Activated CD4-positive, alpha-beta T cell treated with anti-CD3 and anti-CD28 coated beads, Interleukin-2, Interleukin-4, amounts not matched to agents 100 ng/mL and 50 ng/mL, durations not matched to agents 16 hours and 8 hours (primary cell): ENCODE results near the gene TYRO3.
"Not testable (repeated sequence)": the region's sequence is repeated elsewhere in the genome, so short reads cannot be mapped to it uniquely, and the experiment has no call there.

Experiments used
- DNase-seq: peaks from one replicate; pipeline ENCODE4 v3.0.0-alpha.2; 2020; ENCODE audit warnings: low spot score

TYRO3 gene

DNA sequence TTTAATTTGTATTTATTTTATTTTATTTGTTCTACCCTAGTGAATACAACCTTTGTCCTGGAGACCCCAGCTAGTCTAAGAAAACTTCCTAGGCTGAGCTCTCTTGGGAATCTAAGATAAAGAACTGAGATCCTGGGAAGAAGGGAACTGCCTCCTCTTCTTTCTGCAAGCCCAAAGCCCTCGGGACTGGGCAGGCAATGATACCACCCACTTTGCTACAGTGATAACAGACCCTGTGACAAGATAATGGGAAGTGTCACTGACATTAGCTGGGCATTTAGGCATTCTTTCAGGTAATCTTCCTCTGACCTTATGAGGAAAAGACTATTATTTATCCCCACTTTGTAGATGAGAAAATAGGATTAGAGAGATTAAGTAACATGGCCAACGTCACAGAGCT lies 15.1 kb downstream of the TYRO3 start:
- DNase-seq, result no peak

DNA sequence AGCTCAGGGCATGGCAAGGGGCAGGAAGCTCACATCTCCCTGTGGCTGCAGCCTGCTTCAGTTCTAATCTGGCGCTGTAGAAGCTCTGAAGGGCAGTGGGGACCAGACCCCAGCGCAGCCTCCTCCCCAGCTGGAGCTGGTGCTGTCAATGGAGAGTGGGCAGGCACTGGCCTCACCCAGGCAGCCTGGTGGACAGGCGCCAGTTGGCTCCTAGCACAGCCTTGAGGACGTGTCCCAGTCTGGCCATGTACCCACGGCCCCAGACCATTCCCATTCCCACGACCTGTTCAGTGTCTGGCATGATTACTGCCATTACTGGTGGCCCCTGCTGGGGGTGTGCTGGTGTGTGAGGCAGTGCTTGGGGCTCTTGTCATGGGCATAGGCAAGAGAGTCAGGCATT lies 16.3 kb downstream of the TYRO3 start:
- DNase-seq, result no peak

DNA sequence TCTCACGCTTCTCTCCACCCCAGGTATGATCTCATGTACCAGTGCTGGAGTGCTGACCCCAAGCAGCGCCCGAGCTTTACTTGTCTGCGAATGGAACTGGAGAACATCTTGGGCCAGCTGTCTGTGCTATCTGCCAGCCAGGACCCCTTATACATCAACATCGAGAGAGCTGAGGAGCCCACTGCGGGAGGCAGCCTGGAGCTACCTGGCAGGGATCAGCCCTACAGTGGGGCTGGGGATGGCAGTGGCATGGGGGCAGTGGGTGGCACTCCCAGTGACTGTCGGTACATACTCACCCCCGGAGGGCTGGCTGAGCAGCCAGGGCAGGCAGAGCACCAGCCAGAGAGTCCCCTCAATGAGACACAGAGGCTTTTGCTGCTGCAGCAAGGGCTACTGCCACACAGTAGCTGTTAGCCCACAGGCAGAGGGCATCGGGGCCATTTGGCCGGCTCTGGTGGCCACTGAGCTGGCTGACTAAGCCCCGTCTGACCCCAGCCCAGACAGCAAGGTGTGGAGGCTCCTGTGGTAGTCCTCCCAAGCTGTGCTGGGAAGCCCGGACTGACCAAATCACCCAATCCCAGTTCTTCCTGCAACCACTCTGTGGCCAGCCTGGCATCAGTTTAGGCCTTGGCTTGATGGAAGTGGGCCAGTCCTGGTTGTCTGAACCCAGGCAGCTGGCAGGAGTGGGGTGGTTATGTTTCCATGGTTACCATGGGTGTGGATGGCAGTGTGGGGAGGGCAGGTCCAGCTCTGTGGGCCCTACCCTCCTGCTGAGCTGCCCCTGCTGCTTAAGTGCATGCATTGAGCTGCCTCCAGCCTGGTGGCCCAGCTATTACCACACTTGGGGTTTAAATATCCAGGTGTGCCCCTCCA lies 19.1 kb downstream of the TYRO3 start:
- no peak for DNase-seq

DNA sequence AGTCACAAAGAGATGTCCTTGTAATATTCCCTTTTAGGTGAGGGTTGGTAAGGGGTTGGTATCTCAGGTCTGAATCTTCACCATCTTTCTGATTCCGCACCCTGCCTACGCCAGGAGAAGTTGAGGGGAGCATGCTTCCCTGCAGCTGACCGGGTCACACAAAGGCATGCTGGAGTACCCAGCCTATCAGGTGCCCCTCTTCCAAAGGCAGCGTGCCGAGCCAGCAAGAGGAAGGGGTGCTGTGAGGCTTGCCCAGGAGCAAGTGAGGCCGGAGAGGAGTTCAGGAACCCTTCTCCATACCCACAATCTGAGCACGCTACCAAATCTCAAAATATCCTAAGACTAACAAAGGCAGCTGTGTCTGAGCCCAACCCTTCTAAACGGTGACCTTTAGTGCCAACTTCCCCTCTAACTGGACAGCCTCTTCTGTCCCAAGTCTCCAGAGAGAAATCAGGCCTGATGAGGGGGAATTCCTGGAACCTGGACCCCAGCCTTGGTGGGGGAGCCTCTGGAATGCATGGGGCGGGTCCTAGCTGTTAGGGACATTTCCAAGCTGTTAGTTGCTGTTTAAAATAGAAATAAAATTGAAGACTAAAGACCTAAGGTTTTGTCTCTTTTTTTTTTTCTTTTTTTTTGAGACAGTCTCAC lies 19.8 kb downstream of the TYRO3 start:
- DNase-seq, result no peak

DNA sequence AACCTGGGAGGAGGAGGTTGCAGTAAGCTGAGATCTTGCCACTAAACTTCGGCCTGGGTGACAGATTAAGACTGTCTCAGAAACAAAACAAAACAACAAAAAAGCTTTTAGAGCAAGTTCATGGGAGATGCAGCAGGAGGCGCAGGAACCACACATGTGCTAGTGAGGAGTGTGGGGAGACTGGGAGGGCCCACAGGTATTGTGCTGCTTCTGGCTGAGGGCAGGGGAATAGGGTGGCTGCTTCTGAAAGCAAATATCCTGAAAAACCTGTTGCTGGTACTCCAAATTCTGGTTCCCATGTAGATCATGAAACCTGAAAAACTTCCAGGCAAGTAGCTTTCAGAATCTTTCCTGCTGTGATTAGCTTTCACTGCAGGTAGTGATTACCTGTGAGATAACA lies 22.1 kb downstream of the TYRO3 start:
- DNase-seq, result no peak

DNA sequence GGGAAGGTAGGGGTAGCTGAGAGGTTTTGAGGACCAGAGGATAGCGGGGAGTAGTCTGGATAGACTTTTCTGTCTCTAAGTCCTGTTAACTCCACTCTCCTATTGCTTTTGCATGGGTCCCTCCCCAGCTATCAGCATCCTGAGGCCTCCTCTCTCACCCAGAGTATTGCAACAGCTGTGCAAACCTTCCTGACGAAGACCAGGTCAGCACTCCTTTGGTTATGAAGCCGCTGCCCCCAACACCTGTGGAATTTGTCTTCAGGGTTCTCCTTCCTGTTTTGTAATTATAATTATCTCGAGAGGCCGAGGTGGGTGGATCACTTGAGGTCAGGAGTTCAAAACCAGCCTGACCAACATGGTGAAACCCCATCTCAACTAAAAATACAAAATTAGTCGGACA lies 24.8 kb downstream of the TYRO3 start:
- no peak for DNase-seq

DNA sequence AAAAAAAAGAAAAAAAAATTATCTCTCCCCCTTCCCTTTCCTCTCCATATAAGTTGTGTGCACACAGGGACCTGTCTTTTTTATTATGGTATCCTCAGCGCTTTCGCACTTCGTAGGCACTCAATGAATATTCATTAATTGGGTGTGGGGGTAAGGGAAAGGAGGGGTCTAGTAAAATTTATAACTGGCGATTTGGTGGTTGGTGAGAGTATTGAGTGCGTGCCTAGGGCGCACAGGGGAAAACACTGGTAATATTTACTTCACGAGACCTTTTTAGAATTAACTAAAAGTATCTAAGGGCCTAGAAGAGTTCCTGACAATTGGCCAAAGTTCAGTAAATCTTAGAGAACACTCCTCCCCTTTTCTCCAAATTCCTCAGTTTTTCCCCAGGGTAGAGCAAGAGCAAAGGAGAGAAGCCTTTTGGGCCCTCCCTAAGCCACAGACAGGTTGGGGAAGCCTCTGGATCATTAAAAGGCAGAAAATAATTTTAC lies 25.7 kb downstream of the TYRO3 start:
- DNase-seq, result no peak

DNA sequence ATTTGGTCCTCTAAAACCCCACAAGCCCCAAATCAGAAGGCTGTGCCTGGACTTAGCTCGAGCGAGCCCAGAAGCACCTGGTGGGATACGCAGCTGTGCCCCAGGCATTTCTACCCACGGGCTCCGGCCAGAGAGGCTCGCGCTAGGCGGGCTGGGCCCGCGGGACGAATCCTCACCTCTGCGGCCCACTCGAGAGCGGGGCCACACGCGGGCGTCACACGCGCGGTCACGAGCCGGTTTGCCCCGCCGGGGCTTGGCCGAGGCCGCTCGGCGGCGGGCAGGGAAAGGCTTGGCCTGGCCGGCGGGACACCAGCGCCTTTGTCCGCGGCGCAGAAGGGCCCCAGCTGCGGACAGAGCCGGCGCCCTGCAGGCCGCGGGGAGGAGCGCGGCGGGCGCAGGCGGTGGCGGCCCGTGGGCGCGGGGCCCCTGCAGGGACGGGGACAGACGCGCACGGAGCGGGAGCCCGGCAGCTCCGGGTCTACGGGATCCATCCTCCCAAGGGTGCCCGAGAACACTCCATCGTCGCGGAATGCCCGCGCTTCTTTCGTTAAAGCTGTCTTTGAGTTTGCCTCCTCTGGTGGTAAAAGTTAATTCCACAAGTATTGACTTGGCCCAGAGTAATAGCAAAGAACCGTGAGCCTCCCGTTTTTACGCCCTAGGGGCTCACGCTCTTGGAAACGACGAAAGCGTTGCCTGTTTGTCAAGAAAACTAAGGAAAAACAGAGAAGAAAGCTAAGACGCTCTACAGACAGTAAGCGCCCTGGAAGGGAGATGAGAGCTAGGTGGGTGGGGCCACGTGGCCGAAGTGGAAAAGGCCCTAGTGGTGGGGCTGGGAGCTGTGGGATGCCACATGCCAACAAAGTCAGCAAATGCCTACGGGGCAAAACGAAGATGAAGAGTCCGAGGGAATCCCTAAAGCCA lies 26.4 kb downstream of the TYRO3 start:
- peak; percentile 24 for DNase-seq

DNA sequence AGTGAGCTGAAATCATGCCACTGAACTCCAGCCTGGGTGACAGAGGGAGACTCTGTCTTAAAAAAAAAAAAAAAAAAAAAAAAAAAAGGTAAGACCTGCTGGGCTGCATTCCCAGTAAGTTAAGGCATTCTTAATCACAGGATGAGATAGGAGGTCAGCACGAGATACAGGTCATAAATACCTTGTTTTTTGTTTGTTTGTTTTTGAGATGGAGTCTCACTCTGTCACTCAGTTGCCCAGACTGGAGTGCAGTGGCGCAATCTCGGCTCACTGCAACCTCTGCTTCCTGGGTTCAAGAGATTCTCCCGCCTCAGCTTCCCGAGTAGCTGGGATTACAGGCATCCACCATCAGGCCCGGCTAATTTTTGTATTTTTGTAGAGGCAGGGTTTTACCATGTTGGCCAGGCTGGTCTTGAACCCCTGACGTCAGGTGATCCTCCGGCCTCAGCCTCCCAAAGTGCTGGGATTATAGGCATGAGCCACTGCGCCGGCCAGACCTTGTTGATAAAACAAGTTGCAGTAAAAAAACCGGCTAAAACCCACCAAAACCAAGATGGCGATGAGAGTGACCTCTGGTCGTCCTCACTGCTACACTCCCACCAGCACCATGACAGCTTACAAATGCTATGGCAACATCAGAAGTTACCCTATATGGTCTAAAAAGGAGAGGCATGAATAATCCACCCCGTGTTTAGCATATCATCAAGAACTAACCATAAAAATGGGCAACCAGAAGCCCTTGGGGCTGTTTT lies 27.7 kb downstream of the TYRO3 start:
- DNase-seq, result not testable (repeated sequence)

DNA sequence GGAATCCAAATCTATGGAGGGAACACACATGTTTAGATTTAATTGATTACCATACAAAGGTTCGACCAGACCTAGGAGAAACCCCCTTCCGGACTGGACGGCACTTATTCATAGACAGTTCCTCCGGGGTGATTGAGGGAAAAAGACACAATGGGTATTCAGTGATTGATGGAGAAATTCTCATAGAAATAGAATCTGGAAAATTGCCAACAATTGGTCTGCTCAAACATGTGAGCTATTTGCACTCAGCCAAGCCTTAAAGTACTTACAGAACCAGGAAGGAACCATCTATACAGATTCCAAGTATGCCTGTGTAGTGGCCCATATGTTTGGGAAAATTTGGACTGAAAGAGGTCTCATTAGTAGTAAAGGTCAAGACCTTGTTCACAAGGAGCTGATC lies 30.0 kb downstream of the TYRO3 start:
- DNase-seq, result not testable (repeated sequence)

DNA sequence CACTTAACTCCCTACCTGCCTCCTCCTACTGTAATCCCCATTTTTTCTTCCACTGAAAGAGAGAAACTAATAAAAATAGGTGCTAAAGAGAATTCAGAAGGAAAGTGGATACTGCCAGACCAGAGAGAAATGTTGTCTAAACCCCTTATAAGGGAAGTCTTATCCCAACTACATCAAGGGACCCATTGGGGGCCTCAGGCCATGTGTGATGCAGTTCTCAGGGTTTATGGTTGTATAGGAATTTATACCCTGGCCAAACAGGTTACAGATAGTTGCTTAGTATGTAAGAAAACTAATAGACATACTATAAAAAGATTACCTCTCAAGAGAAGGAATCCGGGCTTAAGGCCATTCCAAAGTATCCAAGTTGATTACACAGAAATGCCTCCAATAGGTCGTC lies 30.6 kb downstream of the TYRO3 start:
- DNase-seq, result not testable (repeated sequence)

DNA sequence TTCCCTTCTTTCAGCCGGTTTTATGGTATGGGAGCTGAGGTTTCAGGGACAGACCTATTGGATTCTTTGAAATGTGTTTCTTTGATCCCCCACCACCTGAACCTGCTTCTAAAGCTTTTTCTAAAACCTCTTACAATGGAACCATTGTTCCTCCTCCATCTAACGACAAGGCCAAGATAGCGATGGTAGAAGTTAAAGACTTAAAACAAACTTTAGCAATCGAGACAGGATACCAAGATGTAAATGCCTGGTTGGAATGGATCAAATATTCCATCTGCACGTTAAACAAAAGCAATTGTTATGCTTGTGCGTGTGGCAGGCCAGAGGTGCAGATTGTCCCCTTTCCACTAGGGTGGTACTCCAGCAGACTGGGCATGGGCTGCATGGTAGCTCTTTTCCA lies 32.2 kb downstream of the TYRO3 start:
- not testable (repeated sequence) for DNase-seq

DNA sequence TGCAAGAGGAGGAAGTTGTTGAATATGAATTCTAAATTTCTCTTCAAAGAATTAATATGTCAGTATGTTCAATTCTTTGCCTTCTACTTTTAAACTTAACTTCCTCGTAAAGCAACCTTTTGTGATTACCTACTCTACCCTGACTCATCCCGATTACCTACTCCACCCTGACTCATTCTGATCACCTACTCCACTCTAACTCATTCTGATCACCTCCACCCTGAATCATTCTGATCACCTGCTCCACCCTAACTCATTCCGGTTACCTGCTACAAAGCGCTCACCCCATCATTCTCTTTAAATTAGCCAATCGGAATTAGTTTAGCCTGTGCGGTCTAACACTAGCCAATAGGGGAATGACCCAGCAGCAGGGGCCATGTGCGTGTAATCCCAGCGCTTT lies 33.7 kb downstream of the TYRO3 start:
- not testable (repeated sequence) for DNase-seq

DNA sequence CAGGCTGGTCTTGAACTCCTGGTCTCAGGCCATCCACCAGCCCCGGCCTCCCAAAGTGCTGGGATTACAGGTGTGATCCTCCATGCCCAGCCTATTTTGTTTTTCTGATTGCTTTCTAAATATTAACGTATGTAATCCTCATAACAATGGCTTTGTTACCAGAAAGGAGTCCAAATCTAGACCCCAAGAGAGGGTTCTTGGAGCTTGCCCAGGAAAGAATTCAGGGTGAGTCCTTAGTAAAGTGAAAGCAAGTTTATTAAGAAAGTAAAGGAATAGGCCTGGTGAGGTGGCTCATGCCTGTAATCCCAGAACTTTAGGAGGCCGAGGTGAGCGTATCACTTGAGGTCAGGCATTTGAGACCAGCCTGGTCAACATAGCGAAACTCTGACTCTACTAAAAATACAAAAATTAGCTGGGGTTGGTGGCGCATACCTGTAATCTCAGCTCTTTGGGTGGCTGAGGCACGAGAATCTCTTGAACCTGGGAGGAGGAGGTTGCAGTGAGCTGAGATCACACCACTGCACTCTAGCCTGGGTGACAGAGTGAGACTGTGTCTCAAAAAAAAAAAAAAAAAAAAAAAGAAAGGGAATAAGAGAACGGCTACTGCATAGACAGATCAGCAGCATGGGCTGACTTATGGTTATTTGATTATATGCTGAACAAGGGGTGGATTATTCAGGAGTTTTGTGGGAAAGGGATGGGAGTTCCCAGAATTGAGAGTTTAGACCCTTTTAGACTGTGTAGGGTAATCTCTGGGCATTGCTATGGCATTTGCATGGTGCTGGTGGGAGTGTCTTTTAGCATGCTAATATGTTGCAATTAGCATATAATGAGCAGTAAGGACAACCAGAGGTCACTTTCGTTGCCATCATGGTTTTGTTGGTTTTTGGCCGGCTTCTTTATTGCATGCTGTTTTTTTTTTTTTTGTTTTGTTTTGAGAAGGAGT lies 36.1 kb downstream of the TYRO3 start:
- no peak for DNase-seq

DNA sequence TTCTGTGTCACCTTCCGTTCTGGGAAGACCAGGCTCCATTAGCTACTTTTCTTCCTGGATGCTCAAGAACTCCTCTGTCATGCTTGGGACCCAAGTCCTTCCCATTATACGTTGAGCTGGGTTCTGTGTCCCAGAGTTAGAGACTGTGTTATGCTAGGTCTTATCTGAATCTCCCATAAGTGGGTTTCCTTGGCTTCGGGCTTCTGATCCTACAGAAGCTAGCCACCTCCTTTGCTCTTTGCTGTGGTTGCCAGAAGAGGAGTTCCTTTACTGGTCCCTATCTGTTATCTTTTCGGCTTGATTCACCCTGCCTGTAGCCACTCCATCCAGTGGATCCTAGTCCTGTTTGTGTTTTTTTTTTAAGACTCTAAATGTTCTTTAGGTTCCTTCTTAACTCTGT lies 38.0 kb downstream of the TYRO3 start:
- no peak for DNase-seq

DNA sequence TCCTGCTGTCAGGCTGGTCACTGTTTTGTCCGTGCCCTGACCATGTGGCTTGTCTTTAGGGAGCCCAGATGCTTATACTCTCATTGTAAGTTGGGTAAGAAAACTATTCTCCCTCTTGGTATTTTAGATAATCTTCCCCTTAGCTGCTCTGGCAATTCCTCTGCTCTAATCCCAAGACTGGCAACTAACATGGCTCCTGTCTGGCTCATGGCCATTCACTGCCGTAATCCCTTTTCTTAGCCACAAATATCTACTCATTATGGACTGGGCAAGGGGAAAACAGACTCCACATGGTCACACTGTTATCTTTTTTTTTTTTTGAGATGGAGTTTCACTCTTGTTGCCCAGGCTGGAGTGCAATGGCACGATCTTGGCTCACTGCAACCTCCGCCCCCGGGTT lies 38.8 kb downstream of the TYRO3 start:
- no peak for DNase-seq

DNA sequence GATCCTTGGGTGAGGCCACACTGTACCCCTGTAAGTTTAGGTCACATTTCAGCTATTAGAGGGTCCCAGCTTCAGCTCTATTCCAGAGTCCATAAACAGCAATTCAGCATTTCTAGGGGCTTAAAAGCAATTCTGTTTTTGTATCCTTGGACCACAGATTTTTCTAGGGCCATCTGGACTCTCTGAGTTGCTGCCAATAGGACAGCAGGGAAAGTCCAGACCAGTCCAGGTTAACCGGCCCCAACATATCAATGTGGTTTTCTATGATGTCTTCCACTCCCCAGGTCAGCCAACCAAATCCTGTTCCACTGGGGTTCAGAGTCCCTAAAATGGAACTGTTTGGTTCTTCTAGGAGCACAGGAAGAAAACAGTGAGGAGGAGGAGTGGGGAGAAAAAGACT lies 40.0 kb downstream of the TYRO3 start:
- DNase-seq, result no peak

DNA sequence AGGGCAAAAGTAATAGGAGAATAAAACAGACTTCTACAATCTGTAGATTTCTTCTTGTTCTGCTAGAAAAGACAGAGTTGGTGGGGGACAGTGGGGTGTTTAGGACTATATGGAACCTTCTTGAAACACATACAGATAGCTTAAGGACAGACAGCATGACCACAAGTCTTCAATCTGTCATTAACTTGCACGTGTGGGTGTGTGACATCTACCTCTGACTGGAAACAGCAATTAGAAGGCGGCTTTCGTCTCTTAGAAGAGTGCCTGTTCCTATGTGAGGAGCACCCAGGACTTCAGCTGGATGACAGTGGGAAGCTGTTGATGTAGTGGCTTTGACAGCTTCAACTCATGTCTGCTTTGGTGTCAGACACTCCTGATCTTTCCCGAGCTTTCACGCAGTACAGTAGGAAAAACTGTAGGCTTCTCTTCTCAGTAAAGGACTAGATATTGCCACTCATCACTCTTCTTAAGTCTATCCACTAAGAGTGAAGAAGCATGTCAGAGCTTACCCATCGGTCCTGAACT lies 44.5 kb downstream of the TYRO3 start:
- no peak for DNase-seq

DNA sequence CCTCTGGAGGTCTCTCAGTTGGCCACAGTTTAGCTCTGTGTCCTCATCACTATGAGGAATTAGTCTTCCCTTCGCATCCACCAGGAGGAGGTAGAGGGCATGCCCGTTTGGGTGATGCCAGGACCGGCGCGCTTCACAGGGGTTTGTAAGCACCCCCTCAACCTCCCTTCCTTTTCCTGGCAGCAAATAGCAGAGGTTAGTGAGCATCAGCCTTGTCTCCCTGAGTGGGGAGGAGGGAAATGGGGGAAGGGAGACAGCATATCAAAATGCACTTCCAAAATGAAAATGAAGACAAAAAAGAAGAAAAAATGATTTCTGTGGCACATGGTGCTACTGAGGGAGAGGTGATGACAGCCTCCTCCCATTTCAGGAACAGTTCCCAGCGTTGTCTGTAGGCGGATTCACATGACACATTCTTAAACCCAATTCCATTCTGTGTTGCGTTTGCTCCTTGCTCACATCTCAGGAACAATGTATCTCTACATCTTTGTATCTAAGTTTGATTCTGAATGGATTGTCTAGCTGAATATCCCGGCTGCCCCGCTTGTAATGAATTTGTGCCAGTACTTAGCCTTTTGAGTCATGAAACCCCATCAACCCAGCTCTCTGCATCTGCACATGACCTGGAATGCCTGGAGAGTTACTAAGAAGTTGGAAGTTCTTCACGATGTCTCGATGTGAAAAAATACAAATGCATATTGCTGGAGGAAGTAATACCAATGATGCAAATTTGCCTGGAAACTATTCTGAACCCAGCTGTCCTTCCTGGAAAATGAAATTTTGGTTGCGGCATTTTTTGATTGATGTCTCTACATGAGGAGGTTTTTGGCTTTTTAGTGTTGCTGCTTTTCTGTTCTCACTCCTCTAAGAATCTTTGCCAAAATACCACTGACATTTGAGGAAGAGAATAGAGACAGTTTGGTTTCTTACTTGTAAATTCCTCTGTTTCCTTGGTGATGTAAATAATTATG lies 45.2 kb downstream of the TYRO3 start:
- peak; percentile 42 for DNase-seq
